ENCODE results near the gene CAMK2B.

The CAMK2B gene

DNA sequence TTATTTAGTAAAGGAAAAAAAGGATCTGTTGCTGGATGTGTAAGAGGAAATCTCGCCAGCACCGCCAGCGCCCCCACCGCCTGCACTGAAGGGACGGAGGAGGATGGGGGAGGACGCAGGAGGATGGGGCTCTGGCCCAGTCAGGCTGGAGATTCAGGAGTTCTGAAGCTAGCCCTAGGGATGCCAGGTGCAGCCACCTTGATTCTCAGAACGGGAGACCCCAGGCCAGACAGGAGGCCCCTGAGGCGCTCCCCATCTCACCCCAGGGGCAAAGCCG, 1.3 kb downstream of the CAMK2B start:
- TF ChIP-seq, protein P1, sequence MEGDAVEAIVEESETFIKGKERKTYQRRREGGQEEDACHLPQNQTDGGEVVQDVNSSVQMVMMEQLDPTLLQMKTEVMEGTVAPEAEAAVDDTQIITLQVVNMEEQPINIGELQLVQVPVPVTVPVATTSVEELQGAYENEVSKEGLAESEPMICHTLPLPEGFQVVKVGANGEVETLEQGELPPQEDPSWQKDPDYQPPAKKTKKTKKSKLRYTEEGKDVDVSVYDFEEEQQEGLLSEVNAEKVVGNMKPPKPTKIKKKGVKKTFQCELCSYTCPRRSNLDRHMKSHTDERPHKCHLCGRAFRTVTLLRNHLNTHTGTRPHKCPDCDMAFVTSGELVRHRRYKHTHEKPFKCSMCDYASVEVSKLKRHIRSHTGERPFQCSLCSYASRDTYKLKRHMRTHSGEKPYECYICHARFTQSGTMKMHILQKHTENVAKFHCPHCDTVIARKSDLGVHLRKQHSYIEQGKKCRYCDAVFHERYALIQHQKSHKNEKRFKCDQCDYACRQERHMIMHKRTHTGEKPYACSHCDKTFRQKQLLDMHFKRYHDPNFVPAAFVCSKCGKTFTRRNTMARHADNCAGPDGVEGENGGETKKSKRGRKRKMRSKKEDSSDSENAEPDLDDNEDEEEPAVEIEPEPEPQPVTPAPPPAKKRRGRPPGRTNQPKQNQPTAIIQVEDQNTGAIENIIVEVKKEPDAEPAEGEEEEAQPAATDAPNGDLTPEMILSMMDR (IDR thresholded peaks at IDR 0.05; ENCODE audit: low read depth, low read length) = no peak
- no peak overlapping the region for H3K4me3 ChIP-seq (ENCODE audit: low read depth, low read length)

DNA sequence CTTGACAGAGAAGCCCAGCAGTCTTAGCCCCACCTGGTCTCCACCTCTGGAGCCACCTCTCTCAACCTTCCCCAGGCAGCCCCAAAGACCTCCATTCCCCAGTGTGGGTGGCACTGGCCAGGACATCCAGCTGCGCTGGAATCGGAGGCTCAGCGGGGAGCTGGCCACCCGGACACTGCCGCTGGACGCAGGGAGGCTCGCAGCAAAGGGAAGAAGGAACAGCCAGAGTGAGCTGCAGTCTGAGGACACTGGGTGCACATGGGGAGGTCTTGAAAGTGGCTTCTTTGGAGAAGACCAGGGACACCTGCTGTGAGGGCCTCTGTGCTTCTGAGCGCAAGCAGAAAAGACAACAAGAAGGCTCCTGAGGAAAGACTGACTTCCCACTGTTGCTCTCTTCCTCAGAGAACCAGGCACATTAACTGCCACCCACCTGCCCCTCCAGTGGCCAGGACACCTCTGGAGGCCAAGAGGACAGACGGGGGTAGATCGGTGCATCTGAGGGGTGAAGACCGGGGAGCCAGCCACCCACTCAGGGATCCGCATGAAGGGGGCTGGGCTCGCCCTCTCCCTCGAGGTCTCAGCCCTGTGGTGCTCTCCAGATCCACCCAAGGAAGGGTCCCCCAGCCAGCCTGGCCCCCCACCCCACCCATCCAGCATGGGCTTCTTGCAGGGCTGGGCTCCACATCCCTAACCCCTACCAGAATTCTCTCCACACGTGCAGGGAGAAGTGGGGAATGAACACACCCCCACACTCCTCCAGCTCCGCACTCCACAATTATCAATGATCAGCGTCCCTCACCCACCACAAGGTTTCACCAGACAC, 1.8 kb downstream of the CAMK2B start:
- TF ChIP-seq, protein P1 (IDR thresholded peaks at IDR 0.05; ENCODE audit: low read depth, low read length) = no peak
- no peak overlapping the region for H3K4me3 ChIP-seq (ENCODE audit: low read depth, low read length)

- no peak overlapping the region for H3K4me3 ChIP-seq (ENCODE audit: low read depth, low read length)
- TF ChIP-seq, protein P1 (IDR thresholded peaks at IDR 0.05; ENCODE audit: low read depth, low read length) = no peak
Measured at GRCh38 chr7:44322631-44323363, 2.6 kb downstream of the CAMK2B start.

DNA sequence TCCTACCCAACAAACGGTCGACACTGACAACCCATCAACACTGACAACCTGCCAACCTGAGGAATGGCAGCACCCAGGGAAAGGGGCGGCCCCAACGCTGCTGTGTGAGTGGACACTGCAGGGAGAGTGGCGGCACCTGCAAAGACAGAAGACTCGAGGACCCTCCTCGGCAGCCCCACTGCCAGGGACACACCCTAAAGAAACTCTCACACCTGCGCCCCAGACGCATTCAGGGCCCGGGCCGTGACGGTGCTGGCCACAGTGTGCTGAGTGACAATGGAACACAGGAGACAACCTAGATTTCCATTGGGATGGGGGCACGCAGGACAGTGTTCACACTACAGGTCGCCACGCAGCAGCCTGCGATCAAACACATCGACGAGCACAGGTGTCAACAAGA, 3.6 kb downstream of the CAMK2B start:
- no peak overlapping the region for H3K4me3 ChIP-seq (ENCODE audit: low read depth, low read length)
- TF ChIP-seq, protein P1 (IDR thresholded peaks at IDR 0.05; ENCODE audit: low read depth, low read length) = no peak

GRCh38 chr7:44320794-44321371, 4.5 kb downstream of the CAMK2B start:
- TF ChIP-seq, protein P1 (IDR thresholded peaks at IDR 0.05; ENCODE audit: low read depth, low read length) = no peak
- no peak overlapping the region for H3K4me3 ChIP-seq (ENCODE audit: low read depth, low read length)

GRCh38 chr7:44320141-44320540, 5.3 kb downstream of the CAMK2B start:
- TF ChIP-seq, protein P1 (IDR thresholded peaks at IDR 0.05; ENCODE audit: low read depth, low read length) = no peak
- no peak overlapping the region for H3K4me3 ChIP-seq (ENCODE audit: low read depth, low read length)

- TF ChIP-seq, protein P1 (IDR thresholded peaks at IDR 0.05; ENCODE audit: low read depth, low read length) = no peak
- H3K4me3 ChIP-seq (ENCODE audit: low read depth, low read length) = no peak overlapping the region
Measured at GRCh38 chr7:44318332-44318731, 7.1 kb downstream of the CAMK2B start.

All from WI38 (cell line).